K562 (cell line): ENCODE measurements around the gene HOXD4. TPM values are rescaled to one million over a fixed set of nuclear protein-coding genes. Genes with fewer than 3 reads are reported as not detected.

Source experiments
- ATF7 ChIP-seq: fragments of 450-650 bp; IDR thresholded peaks from 2 replicates; pipeline ENCODE4 v1.7.1; 2014; ENCODE audit warnings: mild to moderate bottlenecking, moderate library complexity
- CBX3 ChIP-seq, 2 experiments: IDR thresholded peaks; 1 replicate in 1 of 2; 2 replicates in 1 of 2; pipeline ENCODE4 v1.6.1; 2012; ENCODE audit warnings: inconsistent platforms in 2 of 2, low read length in 2 of 2, borderline replicate concordance in 1 of 2, control low read depth in 1 of 2
- CGGBP1 ChIP-seq: fragments of 250-450 bp; sonication (Bioruptor Pico); IDR thresholded peaks from 2 replicates; pipeline ENCODE4 v1.9.0; 2021; ENCODE audit warnings: mild to moderate bottlenecking
- CTBP1 ChIP-seq: fragments of 450-650 bp; IDR thresholded peaks from 2 replicates; pipeline ENCODE4 v1.6.1; 2016; ENCODE audit warnings: borderline replicate concordance
- CXXC5 ChIP-seq: fragments of 250-450 bp; sonication (Bioruptor Pico); IDR thresholded peaks from 2 replicates; pipeline ENCODE4 v1.8.0; 2022; ENCODE audit warnings: inconsistent platforms, mild to moderate bottlenecking, moderate library complexity
- E2F6 ChIP-seq, 2 experiments: IDR thresholded peaks; 2 replicates each; pipeline ENCODE4 v1.6.1; 2011; ENCODE audit warnings: borderline replicate concordance in 1 of 2, control low read depth in 1 of 2, low read depth in 1 of 2, low read length in 1 of 2, mild to moderate bottlenecking in 1 of 2, mixed read lengths in 1 of 2, moderate library complexity in 1 of 2; ENCODE audit not compliant: insufficient read depth in 1 of 2, insufficient read length in 1 of 2, poor library complexity in 1 of 2, severe bottlenecking in 1 of 2; ENCODE audit errors: extremely low read depth in 1 of 2
- GTF2A2 ChIP-seq: IDR thresholded peaks from 2 replicates; pipeline ENCODE4 v1.6.1; 2016; ENCODE audit warnings: mild to moderate bottlenecking, missing genetic modification characterization, missing compliant biosample characterization
- MEIS2 ChIP-seq: fragments of 450-650 bp; IDR thresholded peaks from 2 replicates; pipeline ENCODE4 v1.6.1; 2014; ENCODE audit warnings: mild to moderate bottlenecking; ENCODE audit not compliant: partially characterized antibody
- MTA3 ChIP-seq: fragments of 450-650 bp; formaldehyde crosslinking; IDR thresholded peaks from 2 replicates; pipeline ENCODE4 v1.6.1; 2017; ENCODE audit warnings: mild to moderate bottlenecking, borderline replicate concordance
- PHF8 ChIP-seq: fragments of 200-600 bp; sonication (generic); IDR thresholded peaks from 2 replicates; pipeline ENCODE4 v1.6.1; 2012; ENCODE audit warnings: mixed run types, mild to moderate bottlenecking, inconsistent platforms, low read length, moderate library complexity, borderline replicate concordance
- RB1 ChIP-seq: fragments of 450-650 bp; IDR thresholded peaks from 2 replicates; pipeline ENCODE4 v1.6.1; 2017; ENCODE audit warnings: low read depth, mild to moderate bottlenecking
- RFX1 ChIP-seq: fragments of 450-650 bp; IDR thresholded peaks from 2 replicates; pipeline ENCODE4 v1.6.1; 2016; ENCODE audit warnings: mild to moderate bottlenecking, moderate library complexity
- polyA plus RNA-seq, 8 experiments: library from polyadenylated mRNA; depleted of rRNA in 4 of 8; stranded (reverse) in 5 of 8; unstranded in 3 of 8; fragments of >200 nt; fragmentation: Nextera tagmentation in 2 of 8; fragmentation: Illumina TruSeq in 1 of 8; extraction: Ambion mirVana in 2 of 8; extraction: Trizol in 1 of 8; gene quantifications; 2 replicates each; pipeline versions ENCODE4 v1.2.1 to v1.2.3, GENCODE V29; 2011 to 2014; ENCODE audit warnings: inconsistent platforms in 1 of 8, missing spikeins in 1 of 8
- total RNA-seq, 7 experiments: library from RNA; depleted of rRNA in 6 of 7; stranded (reverse); fragments of >200 nt in 6 of 7; fragmentation: Illumina TruSeq in 2 of 7; extraction: Trizol in 2 of 7; gene quantifications; 2 replicates each; pipeline versions ENCODE4 v1.2.1 to v1.2.3, GENCODE V29; 2011 to 2021; ENCODE audit warnings: low replicate concordance in 1 of 7

HOXD4 gene
- total and polyA plus RNA-seq, 9 of the 15 experiments (the other 6 are each of a cell fraction or from before 2014, with no cell fraction given) = not detected

GRCh38 chr2:176130147-176130956, 21.0 kb upstream of the HOXD4 start (continued):
- peak; percentile 60 for TF ChIP-seq MEIS2
- no peak for TF ChIP-seq CBX3 (IDR thresholded peaks at IDR 0.05; ENCODE audit: borderline replicate concordance in 1 of 2, low read length in 2 of 2)
- TF ChIP-seq RB1 = 0 out of 2 replicates have a peak, but pooled peaks have one; percentile 23
- TF ChIP-seq E2F6 (IDR thresholded peaks at IDR 0.05; ENCODE audit: borderline replicate concordance in 1 of 2, extremely low read depth in 1 of 2, insufficient read depth in 1 of 2, insufficient read length in 1 of 2, low read depth in 1 of 2, low read length in 1 of 2, poor library complexity in 1 of 2, severe bottlenecking in 1 of 2) = peak in 1 of 2 experiments; percentile 80
- TF ChIP-seq CTBP1 = peak; percentile 86
- 0 out of 2 replicates have a peak, but pooled peaks have one; percentile 26 for TF ChIP-seq MTA3
- TF ChIP-seq CGGBP1 (CRISPR knock-in tag) = no peak
- TF ChIP-seq ATF7 = 0 out of 2 replicates have a peak, but pooled peaks have one; percentile 14
- TF ChIP-seq RFX1 = 0 out of 2 replicates have a peak, but pooled peaks have one; percentile 9
- peak; percentile 20; the same call in 1 of the 2 replicates for TF ChIP-seq PHF8
- peak; percentile 80 for TF ChIP-seq CXXC5 (CRISPR knock-in tag)
- no peak for TF ChIP-seq GTF2A2 (tag)
